ENCODE measurements around the gene CPLANE2.
A peak's percentile ranks its signal among the peaks of the same experiment; 100 is the strongest.

The CPLANE2 gene

DNA sequence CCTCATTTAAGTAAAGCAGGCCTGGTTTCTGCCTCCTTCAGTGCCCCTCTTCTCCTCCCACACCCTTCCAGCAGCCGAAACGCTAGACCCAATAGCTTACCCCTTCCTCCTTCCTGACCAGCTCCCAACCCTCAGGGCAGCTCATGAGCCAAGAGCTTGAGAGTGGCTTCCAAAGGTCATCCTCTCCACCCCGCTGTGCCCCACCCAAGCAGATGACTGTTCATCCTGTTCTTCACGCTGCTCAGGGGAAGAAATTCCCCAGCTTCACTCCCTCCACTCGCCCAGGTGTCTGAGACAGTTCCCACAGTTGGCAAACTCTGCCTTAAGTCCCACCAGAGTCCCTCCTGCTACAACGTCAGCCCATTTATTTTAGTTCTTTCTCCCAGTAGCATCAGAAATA lies 48.0 kb downstream of the CPLANE2 start:
- no peak for DNase-seq (ENCODE audit: low spot score)

DNA sequence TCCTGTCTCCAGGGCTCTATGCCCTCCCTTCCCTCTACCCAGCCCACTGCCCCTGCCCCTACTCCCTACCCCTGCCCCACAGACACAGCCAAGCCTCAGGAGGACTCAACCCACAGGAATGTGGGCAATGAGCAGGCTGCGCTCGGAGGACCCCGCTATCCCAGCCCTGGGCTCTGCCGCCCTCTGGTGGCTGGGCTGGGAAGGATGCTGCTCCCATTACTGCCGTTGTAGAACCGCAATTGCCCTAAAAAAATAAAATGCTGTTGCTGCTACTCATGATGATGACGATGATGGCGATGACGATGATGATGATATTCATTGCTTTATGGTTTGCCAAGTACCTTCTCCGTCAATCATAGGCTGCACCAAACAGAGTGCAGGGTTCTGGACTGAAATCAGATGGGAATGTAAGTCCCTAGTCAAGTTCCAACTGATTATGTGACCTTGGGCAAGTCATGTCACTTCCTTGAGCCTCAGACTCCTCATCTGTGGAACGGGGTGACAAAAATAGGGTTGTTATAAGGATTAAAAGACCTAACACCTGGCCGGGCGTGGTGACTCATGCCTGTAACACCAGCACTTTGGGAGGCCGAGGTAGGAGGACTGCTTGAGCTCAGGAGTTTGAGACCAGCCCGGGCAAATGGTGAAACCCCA lies 49.1 kb downstream of the CPLANE2 start:
- peak; percentile 48 for DNase-seq (ENCODE audit: low spot score)

DNA sequence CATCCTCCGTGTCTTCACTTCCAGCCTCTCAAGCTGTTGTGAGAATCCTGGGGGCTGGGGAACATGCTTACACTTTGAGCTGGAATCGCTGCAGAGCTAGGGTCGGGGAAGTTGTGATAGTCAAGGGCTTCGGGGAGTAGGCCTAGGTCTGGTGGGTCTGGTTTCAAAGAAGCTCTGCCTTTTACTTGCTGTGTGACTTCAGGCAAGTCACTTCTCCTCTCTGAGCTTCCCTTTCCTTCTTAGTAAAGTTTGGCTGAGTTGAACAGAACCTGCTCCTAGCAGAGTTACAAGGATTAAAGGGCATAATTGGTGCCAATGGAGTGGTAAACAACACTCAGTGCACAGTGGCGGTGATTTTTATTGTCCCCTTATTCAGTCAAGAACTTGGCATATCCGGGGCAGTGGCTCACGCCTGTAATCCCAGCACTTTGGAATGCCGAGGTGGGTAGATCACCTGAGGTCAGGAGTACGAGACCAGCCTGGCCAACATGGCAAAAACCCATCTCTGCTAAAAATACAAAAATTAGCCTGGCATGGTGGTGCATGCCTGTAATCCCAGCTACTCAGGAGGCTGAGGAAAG lies 50.2 kb downstream of the CPLANE2 start:
- no peak for DNase-seq (ENCODE audit: low spot score)

DNA sequence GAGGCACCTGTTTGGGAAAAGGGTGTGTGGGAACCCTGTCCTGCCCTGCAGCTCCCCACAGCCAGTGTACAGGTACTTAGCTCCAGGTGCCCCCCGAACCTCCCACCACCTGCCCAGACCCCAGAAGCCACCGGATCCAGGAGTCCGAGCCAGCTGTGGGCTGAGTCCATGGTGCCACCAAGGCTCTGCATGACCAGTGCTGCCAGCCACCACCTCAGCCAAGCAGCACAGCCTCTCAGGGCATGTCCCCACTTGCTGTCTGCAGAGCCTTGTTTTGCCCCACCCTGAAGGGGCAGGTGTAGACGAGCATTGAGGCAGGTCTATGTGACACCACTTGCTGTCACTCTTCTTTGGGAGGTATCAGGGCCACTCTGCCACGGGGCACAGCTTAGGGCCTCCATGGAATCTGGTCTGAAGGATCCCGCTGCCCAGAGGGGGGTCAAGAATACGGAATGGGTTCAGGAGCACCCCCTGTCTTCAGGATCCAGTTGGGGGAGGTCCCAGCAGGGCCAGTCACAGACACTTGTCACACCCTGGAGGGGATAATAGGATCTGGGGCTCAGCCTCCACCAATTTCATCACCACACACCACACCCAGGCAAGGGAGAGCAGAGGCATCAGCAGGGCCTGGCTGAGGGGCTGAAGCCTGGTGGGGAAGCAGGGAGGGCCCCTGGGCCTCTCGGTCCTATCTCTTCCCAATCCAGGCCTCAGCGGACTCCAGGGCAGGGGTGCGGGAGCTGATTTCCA lies 52.3 kb downstream of the CPLANE2 start:
- DNase-seq (ENCODE audit: low spot score) = no peak

DNA sequence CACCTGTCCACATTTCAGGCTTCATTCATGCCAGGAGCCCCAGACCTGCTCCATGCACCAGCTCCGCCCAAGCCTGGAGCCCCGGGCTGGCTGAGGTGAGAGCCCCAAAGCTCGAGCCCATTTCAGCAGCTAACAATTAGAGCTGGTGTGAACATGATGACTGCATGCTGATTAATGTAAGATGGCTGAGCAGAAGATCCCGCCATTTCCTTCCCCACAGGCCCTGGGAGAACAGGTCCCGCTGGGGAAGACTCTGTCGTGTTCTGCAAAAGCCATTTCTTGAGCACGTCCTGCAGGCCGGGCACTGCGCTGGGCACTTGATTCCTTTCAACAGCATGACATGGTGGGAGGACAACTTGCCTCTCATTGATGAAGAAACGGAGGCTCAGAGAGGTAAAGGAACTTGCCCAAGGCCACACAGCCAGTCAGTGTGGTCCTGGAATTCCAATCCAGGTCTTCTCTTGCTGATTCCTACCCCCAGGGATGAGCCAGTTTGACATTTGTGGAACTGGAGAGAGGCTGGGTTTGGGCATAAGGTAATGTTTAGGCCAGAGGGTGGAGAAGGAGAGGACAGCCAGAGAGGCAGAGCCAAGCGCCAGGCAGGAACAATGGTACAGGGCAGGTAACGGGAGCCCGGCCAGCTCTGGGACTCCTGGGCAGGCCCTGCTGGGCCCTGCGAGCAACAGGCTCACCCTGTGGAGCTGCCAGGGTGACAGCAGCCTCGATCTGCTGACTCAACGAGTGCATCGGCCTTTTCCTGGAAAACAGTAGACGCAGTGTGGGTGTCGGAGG lies 53.0 kb downstream of the CPLANE2 start:
- no peak for DNase-seq (ENCODE audit: low spot score)

DNA sequence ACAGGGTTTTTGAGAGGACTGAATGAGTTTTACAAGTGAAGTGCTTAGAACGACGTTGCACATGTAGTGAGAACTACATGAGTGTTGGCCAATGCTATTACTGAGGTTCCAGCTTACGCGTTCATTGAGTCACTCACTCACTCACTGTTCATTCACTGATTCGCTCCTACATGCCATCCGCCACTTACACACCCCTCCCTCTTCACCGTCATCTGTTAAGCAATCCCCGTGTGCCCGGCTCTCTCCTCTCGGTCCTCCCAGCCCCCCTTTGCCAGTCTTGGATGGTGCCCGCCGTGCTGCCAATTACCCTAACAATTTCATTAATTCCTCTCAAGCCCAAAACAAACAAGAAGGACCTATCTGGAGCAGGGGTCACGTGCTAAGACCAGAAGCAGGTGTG lies 53.8 kb downstream of the CPLANE2 start:
- no peak for DNase-seq (ENCODE audit: low spot score)

DNA sequence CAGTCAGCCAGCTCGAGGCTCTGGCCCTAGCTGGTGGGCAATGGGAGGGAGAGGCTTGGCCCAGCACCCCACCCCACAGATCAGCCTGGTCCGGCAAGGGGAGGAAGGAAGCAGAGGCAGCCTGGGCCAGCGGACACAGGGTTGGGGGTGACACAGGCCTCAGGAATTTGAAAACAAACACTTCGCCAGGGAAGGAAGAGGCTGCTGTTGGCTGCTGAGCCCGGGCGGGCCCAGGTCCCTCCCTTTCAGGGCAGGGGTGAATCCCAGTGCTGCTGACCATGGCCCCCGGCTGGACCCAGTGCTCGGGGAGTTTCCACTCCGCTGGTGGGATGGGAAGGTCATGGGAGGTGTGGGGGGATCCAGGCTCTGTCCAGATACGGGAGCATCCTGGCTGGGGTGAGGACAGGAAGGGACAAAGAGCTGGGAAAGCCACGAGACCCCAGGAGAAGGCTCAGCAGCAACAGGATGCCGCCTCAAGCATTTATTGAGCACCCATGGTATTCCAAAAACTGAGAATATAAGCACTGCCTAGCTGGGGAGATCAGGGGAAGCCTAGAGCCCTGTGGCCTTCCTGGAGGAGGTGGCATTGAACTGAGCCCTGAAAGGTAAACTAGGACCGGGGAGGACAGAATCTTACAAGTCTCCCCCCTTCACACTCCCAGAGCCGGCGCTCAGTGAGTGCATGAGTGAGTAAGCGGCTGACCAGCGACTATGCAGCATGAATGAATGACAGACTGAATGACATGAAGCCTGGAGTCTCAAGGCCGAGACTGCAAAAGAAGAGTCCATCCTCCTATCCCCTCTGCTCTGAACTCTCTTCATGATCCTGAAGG lies 54.9 kb downstream of the CPLANE2 start:
- DNase-seq (ENCODE audit: low spot score) = peak; percentile 62
